Measurements from ENCODE around the gene SH3GL2.

DNA sequence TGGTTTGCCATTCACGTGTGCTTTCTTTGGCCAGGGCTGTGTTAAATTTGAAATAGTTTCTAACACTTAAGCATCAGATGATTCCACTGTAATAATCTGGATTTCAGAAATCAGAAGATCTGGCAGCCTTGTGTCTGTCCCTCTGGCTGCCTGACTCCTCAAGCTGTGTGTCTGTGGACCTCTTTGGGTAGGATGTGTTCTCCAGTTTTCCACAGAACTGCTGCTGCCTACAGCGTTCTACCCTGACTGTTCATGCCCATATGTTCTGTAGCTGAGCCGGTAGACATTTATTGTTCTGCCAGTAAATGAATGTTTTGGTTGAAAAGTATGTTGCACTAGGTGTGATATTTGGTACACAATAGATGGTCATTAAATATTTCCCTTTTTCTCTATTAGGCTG is 81.3 kb downstream of the SH3GL2 start:
- TF ChIP-seq, protein P1, sequence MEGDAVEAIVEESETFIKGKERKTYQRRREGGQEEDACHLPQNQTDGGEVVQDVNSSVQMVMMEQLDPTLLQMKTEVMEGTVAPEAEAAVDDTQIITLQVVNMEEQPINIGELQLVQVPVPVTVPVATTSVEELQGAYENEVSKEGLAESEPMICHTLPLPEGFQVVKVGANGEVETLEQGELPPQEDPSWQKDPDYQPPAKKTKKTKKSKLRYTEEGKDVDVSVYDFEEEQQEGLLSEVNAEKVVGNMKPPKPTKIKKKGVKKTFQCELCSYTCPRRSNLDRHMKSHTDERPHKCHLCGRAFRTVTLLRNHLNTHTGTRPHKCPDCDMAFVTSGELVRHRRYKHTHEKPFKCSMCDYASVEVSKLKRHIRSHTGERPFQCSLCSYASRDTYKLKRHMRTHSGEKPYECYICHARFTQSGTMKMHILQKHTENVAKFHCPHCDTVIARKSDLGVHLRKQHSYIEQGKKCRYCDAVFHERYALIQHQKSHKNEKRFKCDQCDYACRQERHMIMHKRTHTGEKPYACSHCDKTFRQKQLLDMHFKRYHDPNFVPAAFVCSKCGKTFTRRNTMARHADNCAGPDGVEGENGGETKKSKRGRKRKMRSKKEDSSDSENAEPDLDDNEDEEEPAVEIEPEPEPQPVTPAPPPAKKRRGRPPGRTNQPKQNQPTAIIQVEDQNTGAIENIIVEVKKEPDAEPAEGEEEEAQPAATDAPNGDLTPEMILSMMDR (IDR thresholded peaks at IDR 0.05 in 8 of 11, conservative IDR thresholded peaks at IDR 0.05 in 3 of 11), result no peak
- TF ChIP-seq POLR2AphosphoS5 (IDR thresholded peaks at IDR 0.05), result no peak
